Measurements from ENCODE around the gene TCF4. TPM values are rescaled to one million over a fixed set of nuclear protein-coding genes. Genes with fewer than 3 reads are reported as not detected.

The TCF4 gene
- polyA plus RNA-seq, 3 donors, result 67.7 to 81.1 (median 69.2) TPM

GRCh38 chr18:55419132-55419946 lies 168.7 kb downstream of the TCF4 start:
- DNase-seq (ENCODE audit: low read depth in 3 of 3, low spot score in 2 of 3), result no peak

DNA sequence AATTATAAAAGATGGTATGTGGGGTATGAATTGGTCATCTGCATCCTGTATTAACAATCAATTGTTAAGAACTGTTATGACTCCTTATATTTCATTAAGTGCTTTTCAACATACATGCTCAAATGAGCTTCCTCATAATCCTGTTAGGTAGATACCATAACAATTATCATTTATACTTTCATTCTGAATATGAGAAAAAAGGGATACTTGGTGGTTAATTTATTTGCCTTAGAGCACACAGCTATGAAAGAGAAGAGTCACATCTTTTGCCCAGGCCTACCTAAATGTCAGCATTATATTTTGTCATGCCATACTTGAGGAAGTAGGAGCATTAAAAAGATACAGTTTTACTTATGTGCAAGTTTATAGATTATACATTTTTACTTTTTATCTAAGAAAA lies 169.6 kb downstream of the TCF4 start:
- no peak for DNase-seq (ENCODE audit: low read depth in 3 of 3, low spot score in 2 of 3)

DNA sequence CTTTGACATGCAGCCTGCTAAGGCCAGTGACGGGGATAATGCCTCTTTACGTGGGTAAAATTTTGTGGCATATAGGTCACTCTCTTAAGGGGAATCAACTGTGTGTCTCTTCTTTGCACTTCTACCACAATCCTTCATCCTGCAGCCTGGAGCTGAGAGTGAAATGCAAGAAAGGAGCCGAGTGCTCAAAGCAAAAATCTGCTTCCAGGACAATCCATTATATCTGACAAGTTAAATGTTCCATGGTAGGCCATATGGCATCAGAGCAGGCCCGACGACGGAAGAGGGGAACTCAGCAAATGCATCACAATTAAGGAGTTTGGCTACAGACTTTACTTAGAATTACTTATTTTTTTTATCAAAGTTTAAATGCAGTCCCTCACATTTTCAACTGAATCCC lies 171.2 kb downstream of the TCF4 start:
- no peak for DNase-seq (ENCODE audit: low read depth in 3 of 3, low spot score in 2 of 3)

- no peak for DNase-seq (ENCODE audit: low read depth in 3 of 3, low spot score in 2 of 3)
These were observed 172.6 kb downstream of the TCF4 start for GRCh38 chr18:55415258-55415871.

- no peak for DNase-seq (ENCODE audit: low read depth in 3 of 3, low spot score in 2 of 3)
These were observed 173.5 kb downstream of the TCF4 start for GRCh38 chr18:55414475-55414874.

DNA sequence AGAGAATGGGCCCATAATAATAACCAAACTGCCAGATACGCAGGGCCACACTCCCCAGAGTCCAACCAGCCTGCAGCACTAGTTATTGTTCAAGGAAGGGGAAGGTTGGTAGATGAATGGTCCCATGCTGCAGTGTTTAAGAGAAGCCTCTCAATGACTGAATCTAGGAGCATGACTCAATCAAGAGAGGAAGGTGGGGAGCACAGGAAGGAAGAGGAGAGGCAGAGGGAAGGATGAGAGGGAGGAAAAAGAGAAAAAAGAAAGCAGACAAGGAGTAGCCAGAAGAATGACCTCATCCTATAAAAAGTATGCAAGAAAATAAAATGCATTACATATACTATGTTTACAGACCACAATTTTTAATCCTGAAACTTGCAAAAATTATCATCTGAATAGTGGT lies 174.5 kb downstream of the TCF4 start:
- no peak for DNase-seq (ENCODE audit: low read depth in 3 of 3, low spot score in 2 of 3)

DNA sequence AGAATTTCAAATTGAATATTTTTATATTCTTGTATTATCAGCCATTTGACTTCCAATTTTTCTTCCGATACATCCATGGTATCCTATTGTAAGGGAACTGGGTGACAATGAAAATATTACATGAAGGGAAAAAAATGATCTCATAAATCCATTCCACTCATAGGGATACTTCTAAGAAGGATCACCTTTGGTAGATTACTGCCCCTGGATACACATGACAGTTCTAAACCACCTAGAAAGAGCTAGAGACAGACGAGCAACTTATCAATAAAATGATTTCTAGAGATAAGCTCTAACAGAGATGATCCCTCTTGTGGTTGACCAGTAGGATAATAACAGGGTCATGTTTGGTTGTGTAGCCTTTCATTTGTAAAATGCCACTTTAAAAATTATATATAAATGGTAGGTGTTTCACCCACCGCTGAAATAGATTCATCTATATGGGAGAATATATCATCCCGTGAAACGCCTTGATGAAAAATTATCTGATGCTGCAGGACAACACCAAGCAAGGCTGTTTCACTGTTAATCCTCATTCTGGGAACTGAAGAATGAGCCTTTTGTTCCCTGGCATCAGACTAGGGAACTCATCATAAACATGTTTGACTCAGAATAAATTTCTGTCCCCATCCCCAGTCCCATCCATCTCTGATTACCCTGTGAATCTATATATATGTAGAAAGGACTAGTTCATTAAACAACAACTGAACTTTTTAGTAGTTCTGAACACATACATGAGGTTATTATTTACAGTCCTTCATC lies 180.0 kb downstream of the TCF4 start:
- DNase-seq (ENCODE audit: low read depth in 3 of 3, low spot score in 2 of 3), result no peak

- DNase-seq (ENCODE audit: low read depth in 3 of 3, low spot score in 2 of 3), result no peak
These were observed 180.8 kb downstream of the TCF4 start for GRCh38 chr18:55407191-55407590.

DNA sequence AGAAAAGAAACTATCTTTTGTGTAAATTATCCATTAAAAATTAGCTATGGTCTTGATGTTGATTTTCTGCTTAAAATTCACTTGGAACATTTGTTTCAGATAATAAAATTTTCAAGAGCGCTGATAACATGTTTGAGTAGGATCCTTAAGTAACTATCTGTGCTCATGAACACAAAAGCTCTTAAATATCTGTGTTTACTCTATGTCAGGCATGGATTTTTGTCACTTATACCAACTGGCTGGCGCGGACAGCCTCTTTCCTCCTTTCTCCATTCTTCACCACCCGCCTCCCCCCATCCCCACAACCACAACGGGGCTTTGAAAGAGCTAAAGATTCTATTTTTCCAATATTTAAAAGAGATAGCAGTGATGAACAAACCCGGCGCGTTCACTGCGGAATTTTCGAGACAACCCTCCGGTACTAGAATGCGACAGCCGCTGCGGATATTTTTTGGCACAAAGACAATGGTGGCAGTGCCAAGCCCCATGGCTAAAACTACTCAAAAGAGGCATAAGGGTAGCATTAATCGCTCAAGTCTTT lies 181.5 kb downstream of the TCF4 start:
- no peak for DNase-seq (ENCODE audit: low read depth in 3 of 3, low spot score in 2 of 3)

DNA sequence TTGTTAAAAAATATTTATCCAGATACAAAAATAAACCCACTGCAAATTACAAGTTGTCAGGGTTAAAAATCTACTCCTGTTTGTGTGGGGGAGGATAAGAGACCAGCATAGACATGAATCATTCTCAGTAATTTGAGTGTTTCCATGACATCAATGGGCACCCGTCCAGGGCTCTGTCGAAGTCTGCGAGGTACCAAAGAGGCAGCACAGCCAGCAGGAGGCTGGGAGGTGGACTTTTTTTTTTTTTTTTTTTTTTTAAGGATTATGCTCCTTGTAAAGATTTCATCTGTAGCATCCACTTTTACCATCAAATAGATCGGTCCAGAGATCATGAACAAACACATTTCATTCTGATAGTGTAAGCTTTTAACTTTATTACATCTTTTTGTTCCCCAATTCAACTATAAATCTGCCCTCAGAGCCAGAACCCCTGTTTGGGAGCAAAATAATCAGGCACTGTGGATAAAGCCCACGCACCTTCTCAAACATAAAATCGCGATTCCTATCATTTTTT lies 182.0 kb downstream of the TCF4 start:
- no peak for DNase-seq (ENCODE audit: low read depth in 3 of 3, low spot score in 2 of 3)

DNA sequence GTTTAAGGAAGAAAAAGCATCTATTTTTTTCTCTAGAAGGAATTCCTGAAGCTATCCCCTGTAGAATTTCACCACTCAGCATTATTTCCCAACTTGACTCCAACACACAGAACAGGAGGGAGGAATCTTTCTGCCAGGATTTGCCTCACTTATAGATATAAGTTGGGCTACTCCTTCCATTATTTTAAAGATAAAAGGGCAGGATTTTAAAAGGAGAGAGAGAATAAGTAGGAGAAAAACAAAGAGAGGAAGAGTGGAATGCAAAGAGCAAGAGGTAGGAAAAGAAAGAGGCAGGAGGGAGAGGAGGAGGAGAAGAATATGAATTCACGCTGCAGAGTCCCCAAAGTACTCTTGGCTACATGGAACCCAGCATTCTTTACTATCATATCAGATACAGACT lies 182.5 kb downstream of the TCF4 start:
- no peak for DNase-seq (ENCODE audit: low read depth in 3 of 3, low spot score in 2 of 3)

DNA sequence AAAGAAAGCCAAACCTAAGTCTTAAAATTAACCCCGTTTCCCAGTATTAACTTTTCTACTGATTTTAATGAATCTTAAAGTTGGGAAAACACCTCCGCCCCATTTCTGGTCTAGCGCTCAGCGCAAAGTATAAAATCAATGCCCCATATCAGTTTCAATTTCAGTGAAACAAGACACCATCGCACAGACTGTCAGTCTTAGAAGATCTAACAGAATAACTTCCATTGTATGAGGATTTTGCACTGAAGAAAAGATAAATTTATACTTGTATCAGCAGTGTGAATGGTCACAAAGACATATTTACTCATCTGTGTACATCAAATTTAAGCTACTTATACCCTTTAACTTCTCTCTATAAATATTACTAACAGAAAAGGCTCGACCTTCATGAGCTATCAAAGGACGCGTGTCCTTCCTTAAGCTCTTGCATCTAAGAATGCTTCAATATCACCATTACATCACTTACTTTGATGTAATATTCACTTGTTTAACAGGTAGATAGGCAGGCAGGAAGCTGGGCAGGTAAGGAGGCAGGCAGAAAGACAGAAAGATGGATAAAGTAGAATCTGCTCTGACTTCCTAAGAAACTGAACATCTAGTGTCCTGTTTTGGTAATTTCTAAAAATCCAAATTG lies 183.0 kb downstream of the TCF4 start:
- DNase-seq (ENCODE audit: low read depth in 3 of 3, low spot score in 2 of 3), result no peak

- no peak for DNase-seq (ENCODE audit: low read depth in 3 of 3, low spot score in 2 of 3)
These were observed 183.7 kb downstream of the TCF4 start for GRCh38 chr18:55404136-55404830.

DNA sequence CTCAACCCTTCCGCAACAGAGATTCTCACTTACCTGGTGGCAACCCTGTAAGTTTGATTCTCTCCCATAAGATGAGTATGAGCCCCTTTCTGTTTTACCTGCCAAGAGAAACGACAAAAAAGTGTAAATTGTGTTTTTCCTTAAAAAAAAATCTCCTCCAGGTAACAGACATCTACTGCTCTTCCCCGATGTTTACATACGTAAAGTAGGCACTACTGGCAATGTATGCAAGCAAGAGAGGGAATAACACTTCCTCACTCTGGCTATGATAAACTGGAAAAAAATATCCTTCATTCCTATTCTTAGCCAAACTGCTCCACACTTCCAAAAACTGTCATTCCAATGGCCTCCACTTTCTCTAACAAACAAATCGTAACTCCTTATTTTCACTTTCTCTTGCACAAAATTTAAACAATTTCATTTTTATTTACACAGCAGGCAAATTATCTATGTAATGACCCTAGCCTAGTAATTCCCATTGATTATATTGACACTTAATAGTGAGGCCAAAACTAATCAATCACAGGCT lies 184.5 kb downstream of the TCF4 start:
- DNase-seq (ENCODE audit: low read depth in 3 of 3, low spot score in 2 of 3), result no peak

- DNase-seq (ENCODE audit: low read depth in 3 of 3, low spot score in 2 of 3), result no peak
These were observed 185.1 kb downstream of the TCF4 start for GRCh38 chr18:55402731-55403405.

DNA sequence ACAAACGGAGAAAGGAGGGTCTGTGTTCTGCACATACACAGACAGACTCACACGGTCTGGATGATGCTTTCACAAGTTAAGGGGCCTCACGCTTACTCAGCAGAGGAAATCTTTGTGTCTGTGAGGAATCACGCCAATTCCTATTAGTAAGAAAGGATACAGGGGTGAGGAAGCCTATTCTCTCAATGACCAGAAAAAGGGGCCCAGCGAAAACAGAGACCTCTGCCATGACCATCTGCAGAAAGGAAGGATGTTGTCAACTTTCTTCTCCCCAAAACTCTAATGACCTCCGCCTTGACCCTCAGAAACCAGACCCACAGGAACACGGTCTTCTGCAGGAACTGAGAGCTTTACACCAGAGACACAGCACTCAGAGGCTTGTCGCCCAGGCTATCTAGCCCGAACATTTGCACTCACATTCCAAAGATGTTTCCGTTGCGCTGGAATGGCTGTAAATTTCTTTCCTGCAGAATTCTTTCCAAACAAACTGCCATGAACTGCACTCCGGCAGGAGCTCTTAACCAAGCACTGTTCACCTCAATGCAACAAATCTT lies 186.3 kb downstream of the TCF4 start:
- no peak for DNase-seq (ENCODE audit: low read depth in 3 of 3, low spot score in 2 of 3)

DNA sequence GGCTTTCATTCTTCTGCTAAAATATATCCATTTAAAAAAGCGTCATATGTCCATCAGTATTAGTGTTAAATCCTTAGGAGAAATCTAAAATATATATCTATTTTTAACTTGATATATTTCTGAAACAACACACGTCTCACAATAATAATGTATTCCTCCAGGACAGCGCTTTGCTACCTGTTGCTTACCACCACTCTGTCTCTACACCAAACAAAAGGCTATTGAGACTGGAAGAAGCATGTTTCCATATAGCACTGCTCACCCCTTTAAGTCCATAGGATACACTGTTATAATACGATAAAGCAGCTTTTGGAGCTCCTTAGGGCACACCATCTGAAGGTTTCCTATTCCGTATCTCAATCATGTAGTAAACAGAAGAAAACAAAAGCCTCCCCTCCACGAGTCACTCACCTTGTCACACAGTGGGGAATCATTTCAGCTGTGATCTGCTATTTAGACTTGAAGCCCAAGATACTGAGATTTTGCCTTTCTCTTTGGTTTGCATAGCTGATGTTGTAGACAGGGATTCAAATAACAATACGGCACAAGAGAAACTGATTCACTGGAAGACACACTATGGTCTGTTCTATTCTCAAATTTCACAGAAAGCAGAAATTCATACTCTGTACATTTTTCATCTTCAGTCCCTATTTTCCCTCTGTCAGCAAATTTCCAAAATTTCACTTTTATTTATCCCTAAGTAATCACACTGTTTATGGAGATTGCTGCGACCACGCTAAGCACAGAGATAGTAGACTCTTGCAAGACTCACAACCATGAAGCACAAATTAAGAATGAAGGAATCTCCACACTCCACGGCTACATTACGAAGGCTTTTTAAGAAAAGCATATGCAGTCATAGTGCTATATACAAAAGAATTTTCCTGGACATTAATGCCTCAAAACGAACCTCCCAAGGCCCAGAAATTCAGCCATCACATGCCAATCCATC lies 187.1 kb downstream of the TCF4 start:
- no peak for DNase-seq (ENCODE audit: low read depth in 3 of 3, low spot score in 2 of 3)

GRCh38 chr18:55400081-55400480 lies 187.9 kb downstream of the TCF4 start:
- DNase-seq (ENCODE audit: low read depth in 3 of 3, low spot score in 2 of 3), result no peak

Measured in right renal cortex interstitium (tissue), 3 donors.